ENCODE data around the gene NUDT5.

NUDT5 gene

GRCh38 chr10:12160664-12161063 is 35.0 kb downstream of the NUDT5 start:
- DNase-seq = no peak

- no peak for DNase-seq
Measured at GRCh38 chr10:12158111-12158510, 37.6 kb downstream of the NUDT5 start.

GRCh38 chr10:12156367-12157123 is 39.1 kb downstream of the NUDT5 start:
- no peak for DNase-seq

- no peak for DNase-seq
Measured at GRCh38 chr10:12154516-12154915, 41.2 kb downstream of the NUDT5 start.

GRCh38 chr10:12150163-12150562 is 45.5 kb downstream of the NUDT5 start:
- DNase-seq = no peak

GRCh38 chr10:12144538-12144937 is 51.2 kb downstream of the NUDT5 start:
- no peak for DNase-seq

- no peak for DNase-seq
Measured at GRCh38 chr10:12140038-12140437, 55.7 kb downstream of the NUDT5 start.

- no peak for DNase-seq
Measured at GRCh38 chr10:12135631-12136030, 60.1 kb downstream of the NUDT5 start.

GRCh38 chr10:12130237-12130872 is 65.3 kb downstream of the NUDT5 start:
- peak; percentile 19 for DNase-seq

- DNase-seq = no peak
Measured at GRCh38 chr10:12129222-12130111, 66.2 kb downstream of the NUDT5 start, which contains the start of gene SEC61A2. TSS of gene SEC61A2 (plus strand) at chr10:12129677. CDS start at chr10:12129788, 111 bp downstream.

GRCh38 chr10:12121673-12122072 is 74.0 kb downstream of the NUDT5 start:
- DNase-seq = no peak
